OCI-LY3 (cell line): ENCODE data around the gene AHDC1.

Experiments used
- H2AFZ ChIP-seq: fragments of 200-600, 300-600 bp; shearing (Covaris generic); 2 replicates; pipeline ENCODE4 v1.6.0; 2014; ENCODE audit warnings: antibody characterized with exemption, low read depth, low read length
- H3K27ac ChIP-seq: fragments of 200-600, 300-600 bp; sonication (generic); 2 replicates; pipeline ENCODE4 v1.5.1; 2014; ENCODE audit warnings: mild to moderate bottlenecking, low read length, moderate library complexity, mixed read lengths
- H3K27me3 ChIP-seq: fragments of 200-600, 300-600 bp; sonication (generic); 2 replicates; pipeline ENCODE4 v1.6.1; 2014; ENCODE audit warnings: low read depth, low read length, mixed read lengths
- H3K36me3 ChIP-seq: fragments of 200-600, 300-600 bp; sonication (generic); replicated peaks from 2 replicates; pipeline ENCODE3; 2014; ENCODE audit warnings: low read depth, low read length, mixed read lengths
- H3K4me1 ChIP-seq: fragments of 300-600, 200-600 bp; sonication (generic); 2 replicates; pipeline ENCODE4 v1.6.1; 2014; ENCODE audit warnings: low read length, mixed read lengths
- H3K4me2 ChIP-seq: fragments of 200-600, 300-600 bp; sonication (generic); 2 replicates; pipeline ENCODE4 v1.6.1; 2014; ENCODE audit warnings: low read length, mixed read lengths
- H3K4me3 ChIP-seq: fragments of 300-600, 200-600 bp; sonication (generic); 2 replicates; pipeline ENCODE4 v1.5.1; 2014; ENCODE audit warnings: antibody characterized with exemption, mild to moderate bottlenecking, low read length, moderate library complexity
- H3K79me2 ChIP-seq: fragments of 300-600, 200-600 bp; shearing (Covaris generic); 2 replicates; pipeline ENCODE4 v1.6.1; 2014; ENCODE audit warnings: mild to moderate bottlenecking, low read length, mixed read lengths
- H3K9ac ChIP-seq: fragments of 300-600, 200-600 bp; shearing (Covaris generic); 2 replicates; pipeline ENCODE4 v1.6.0; 2014; ENCODE audit warnings: mild to moderate bottlenecking, low read length, moderate library complexity
- H3K9me3 ChIP-seq: fragments of 200-600, 300-600 bp; shearing (Covaris generic); 2 replicates; pipeline ENCODE4 v1.6.1; 2014; ENCODE audit warnings: low read length, mixed read lengths; ENCODE audit not compliant: insufficient read depth
- H4K20me1 ChIP-seq: fragments of 200-600, 300-600 bp; sonication (generic); 2 replicates; pipeline ENCODE4 v1.6.1; 2016; ENCODE audit warnings: low read length, mixed read lengths; ENCODE audit not compliant: insufficient read depth
- EZH2phosphoT487 ChIP-seq: fragments of 200-600 bp; shearing (Covaris generic); IDR thresholded peaks from 2 replicates; pipeline ENCODE4 v1.6.1; 2018; ENCODE audit warnings: antibody characterized with exemption, mixed run types, low read depth
- TF ChIP-seq, protein P1 (sequence below): fragments of 200-600, 300-600 bp; sonication (generic); IDR thresholded peaks from 2 replicates; pipeline ENCODE4 v1.5.1; 2014; ENCODE audit warnings: antibody characterized with exemption, low read length, low read depth

The AHDC1 gene

DNA sequence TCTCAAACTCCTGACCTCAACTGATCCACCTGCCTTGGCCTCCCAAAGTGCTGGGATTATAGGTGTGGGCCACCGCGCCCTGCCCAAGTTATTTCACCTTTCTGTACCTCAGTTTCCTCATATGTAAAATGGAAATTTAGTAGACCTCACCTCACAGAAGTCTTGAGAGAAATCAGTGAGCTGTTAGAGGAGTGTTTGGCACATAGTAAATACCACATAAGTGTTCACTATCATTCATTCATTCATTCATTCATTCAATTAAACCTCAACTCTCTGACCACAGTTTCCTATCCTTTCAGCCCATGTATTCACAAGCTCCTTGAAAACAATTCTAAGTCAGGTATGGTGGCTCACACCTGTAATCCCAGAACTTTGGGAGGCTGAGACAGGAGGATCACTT lies 34.9 kb upstream of the AHDC1 start:
- no peak overlapping the region for H3K27ac ChIP-seq
- H3K79me2 ChIP-seq, result no peaks in the 10 kb centered on the region
- H3K27me3 ChIP-seq, result no peaks in the 10 kb centered on the region
- H2AFZ ChIP-seq, result no peak overlapping the region
- no peaks in the 10 kb centered on the region for H3K36me3 ChIP-seq
- H3K9ac ChIP-seq, result no peak overlapping the region
- no peak overlapping the region for H3K4me3 ChIP-seq
- H4K20me1 ChIP-seq, result no peaks in the 10 kb centered on the region
- H3K9me3 ChIP-seq, result no peaks in the 10 kb centered on the region
- H3K4me1 ChIP-seq, result peaks cover 46% of the 10 kb centered on the region
- TF ChIP-seq EZH2phosphoT487, result no peak
- TF ChIP-seq, protein P1, sequence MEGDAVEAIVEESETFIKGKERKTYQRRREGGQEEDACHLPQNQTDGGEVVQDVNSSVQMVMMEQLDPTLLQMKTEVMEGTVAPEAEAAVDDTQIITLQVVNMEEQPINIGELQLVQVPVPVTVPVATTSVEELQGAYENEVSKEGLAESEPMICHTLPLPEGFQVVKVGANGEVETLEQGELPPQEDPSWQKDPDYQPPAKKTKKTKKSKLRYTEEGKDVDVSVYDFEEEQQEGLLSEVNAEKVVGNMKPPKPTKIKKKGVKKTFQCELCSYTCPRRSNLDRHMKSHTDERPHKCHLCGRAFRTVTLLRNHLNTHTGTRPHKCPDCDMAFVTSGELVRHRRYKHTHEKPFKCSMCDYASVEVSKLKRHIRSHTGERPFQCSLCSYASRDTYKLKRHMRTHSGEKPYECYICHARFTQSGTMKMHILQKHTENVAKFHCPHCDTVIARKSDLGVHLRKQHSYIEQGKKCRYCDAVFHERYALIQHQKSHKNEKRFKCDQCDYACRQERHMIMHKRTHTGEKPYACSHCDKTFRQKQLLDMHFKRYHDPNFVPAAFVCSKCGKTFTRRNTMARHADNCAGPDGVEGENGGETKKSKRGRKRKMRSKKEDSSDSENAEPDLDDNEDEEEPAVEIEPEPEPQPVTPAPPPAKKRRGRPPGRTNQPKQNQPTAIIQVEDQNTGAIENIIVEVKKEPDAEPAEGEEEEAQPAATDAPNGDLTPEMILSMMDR, result no peak
- H3K4me2 ChIP-seq, result no peak overlapping the region

DNA sequence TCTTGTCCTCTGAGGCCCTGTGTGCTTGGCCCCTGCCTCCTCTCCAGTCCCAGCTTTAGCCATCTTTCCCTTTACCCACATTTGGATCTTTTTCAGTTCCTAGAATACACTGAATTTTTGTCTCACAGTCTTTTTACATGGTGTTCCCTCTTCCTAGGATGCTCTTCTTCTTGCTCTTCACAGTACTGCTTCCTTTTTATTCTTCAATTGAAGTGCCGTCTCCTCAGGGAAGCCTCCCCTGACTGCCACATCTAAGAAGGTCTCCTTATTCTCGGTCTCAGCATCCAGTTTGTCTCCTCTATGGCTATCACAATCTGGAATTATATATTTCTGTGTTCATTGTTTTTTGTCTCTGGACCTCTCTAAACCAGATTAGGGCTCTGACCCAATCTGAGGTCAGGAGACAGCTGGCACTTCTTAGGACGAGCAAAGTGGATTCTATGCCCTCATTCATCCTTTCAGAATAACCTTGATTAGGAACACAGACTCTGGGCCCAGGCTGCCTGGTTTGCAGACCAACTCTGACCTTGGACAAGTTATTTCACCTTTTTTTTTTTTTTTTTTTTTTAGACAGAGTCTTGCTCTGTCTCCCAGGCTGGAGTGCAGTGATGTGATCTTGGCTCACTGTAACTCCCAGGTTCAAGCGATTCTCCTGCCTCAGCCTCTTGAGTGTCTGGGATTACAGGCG lies 34.2 kb upstream of the AHDC1 start:
- no peak overlapping the region for H2AFZ ChIP-seq
- no peak overlapping the region for H3K9ac ChIP-seq
- no peaks in the 10 kb centered on the region for H3K79me2 ChIP-seq
- peaks cover 47% of the 10 kb centered on the region for H3K4me1 ChIP-seq
- H3K36me3 ChIP-seq, result no peaks in the 10 kb centered on the region
- TF ChIP-seq, protein P1, result no peak
- TF ChIP-seq EZH2phosphoT487, result no peak
- no peak overlapping the region for H3K4me3 ChIP-seq
- H3K9me3 ChIP-seq, result no peaks in the 10 kb centered on the region
- H3K27ac ChIP-seq, result peak overlapping the region; percentile 8; the same call in 1 of the 2 replicates
- H4K20me1 ChIP-seq, result no peaks in the 10 kb centered on the region
- no peaks in the 10 kb centered on the region for H3K27me3 ChIP-seq
- H3K4me2 ChIP-seq, result no peak overlapping the region

DNA sequence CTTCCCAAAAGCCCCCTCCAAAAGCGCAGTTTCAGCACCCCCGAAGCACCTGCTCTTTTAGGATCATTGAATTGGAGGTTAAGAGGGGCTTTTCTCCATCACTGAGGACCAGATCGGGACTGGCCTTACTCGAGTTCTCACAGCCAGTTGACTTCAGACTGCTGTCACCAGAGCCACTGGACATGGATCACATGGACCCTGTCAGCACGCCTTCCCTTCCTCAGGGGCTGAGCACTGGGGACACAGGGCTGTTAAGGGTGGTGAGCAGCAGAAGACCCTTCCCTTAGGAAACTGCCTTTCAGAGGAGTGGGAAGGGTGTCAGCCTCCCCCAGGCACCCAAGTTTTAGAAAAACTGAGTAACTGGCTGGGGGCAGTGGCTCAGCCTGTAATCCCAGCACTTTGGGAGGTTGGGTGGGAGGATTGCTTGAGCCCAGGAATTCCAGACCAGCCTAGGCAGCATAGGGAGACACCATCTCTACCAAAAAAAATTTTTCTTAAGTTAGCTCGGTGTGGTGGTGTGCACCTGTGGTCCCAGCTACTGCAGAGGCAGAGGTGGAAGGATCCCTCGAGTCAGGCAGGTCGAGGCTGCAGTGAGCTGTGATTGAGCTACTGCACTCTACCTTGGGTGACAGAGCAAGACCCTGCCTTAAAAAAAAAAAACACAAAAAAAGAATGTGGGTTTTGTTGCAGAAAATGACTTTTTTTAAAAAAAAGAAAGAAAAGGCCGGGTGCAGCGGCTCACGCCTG lies 31.6 kb upstream of the AHDC1 start:
- H3K27me3 ChIP-seq, result no peaks in the 10 kb centered on the region
- H3K4me2 ChIP-seq, result no peak overlapping the region
- H3K9me3 ChIP-seq, result no peaks in the 10 kb centered on the region
- no peaks in the 10 kb centered on the region for H3K36me3 ChIP-seq
- no peak overlapping the region for H3K9ac ChIP-seq
- TF ChIP-seq EZH2phosphoT487, result no peak
- TF ChIP-seq, protein P1, result no peak
- peaks cover 74% of the 10 kb centered on the region for H3K4me1 ChIP-seq
- peak overlapping the region; percentile 90 for H3K27ac ChIP-seq
- H2AFZ ChIP-seq, result no peak overlapping the region
- no peaks in the 10 kb centered on the region for H4K20me1 ChIP-seq
- no peak overlapping the region for H3K4me3 ChIP-seq
- no peaks in the 10 kb centered on the region for H3K79me2 ChIP-seq

DNA sequence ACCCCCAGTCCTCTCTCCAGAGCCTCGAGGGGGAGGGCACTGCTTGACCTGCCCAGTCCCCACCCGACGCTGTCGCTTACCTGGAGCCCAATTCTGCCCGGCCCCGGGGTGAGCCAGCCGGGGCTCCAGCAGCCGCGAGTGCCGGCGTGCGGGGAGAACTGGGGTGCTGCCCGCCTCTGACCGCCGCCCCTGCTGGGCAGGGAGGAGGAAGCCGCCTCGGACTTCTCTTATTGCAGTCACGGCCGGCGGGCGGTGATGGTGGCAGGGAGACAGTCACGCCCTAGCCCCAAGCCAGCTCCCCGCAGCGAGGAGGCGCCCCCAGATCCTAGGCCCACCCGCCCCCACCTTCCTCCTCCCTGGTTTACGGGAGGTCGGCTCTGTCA lies 31.0 kb upstream of the AHDC1 start, which contains the start of gene FGR:
Gene FGR (minus strand): TSS at position 201 of the 383 bp plus-strand sequence. CDS start 11,269 bp downstream, outside the sequence.
- Histone ChIP-seq H3K4me2 (peak within 1 kb of the TSS; percentile 93), H3K4me1 (peaks cover 79% of the 10 kb centered on the region), H3K36me3 (no peaks in the 10 kb centered on the region), H3K27me3 (no peaks in the 10 kb centered on the region), H3K9ac (peak within 1 kb of the TSS; percentile 84), H3K79me2 (no peaks in the 10 kb centered on the region), H4K20me1 (no peaks in the 10 kb centered on the region), H2AFZ (peak within 1 kb of the TSS; percentile 57; the same call in 1 of the 2 replicates), H3K4me3 (peak within 1 kb of the TSS; percentile 84), H3K9me3 (no peaks in the 10 kb centered on the region), H3K27ac (peak within 1 kb of the TSS; percentile 90)
- TF ChIP-seq, protein P1, result no peak
- no peak for TF ChIP-seq EZH2phosphoT487
